Fibroblast of skin of right quadriceps (primary cell): ENCODE results near the gene PRLH.
A peak's percentile ranks its signal among the peaks of the same experiment; 100 is the strongest.

Source experiments
- DNase-seq: peaks from one replicate; pipeline ENCODE4 v3.0.0-alpha.2; 2013

The PRLH gene

GRCh38 chr2:237567276-237568029 is 1.1 kb downstream of the PRLH start:
- no peak for DNase-seq

GRCh38 chr2:237568121-237568660 is 1.8 kb downstream of the PRLH start:
- DNase-seq = no peak

GRCh38 chr2:237569041-237569440 is 2.7 kb downstream of the PRLH start:
- DNase-seq = no peak

GRCh38 chr2:237569896-237570295 is 3.5 kb downstream of the PRLH start:
- no peak for DNase-seq

GRCh38 chr2:237570776-237571335 is 4.5 kb downstream of the PRLH start:
- no peak for DNase-seq

GRCh38 chr2:237571551-237571950 is 5.2 kb downstream of the PRLH start:
- DNase-seq = no peak

- DNase-seq = peak; percentile 87
These were observed 5.8 kb downstream of the PRLH start for GRCh38 chr2:237572021-237572741.

GRCh38 chr2:237572742-237573101 is 6.3 kb downstream of the PRLH start:
- no peak for DNase-seq

- DNase-seq = no peak
These were observed 7.5 kb downstream of the PRLH start for GRCh38 chr2:237573721-237574415.

- DNase-seq = no peak
These were observed 8.1 kb downstream of the PRLH start for GRCh38 chr2:237574467-237574866.

- no peak for DNase-seq
These were observed 8.8 kb downstream of the PRLH start for GRCh38 chr2:237574894-237575868.

GRCh38 chr2:237575869-237576862 is 9.8 kb downstream of the PRLH start:
- DNase-seq = no peak

- DNase-seq = no peak
These were observed 10.6 kb downstream of the PRLH start for GRCh38 chr2:237576974-237577373.

GRCh38 chr2:237577458-237577857 is 11.1 kb downstream of the PRLH start:
- no peak for DNase-seq

GRCh38 chr2:237577956-237578870 is 11.8 kb downstream of the PRLH start:
- no peak for DNase-seq

GRCh38 chr2:237581326-237581725 is 15.0 kb downstream of the PRLH start:
- DNase-seq = no peak

GRCh38 chr2:237581751-237582746 is 15.7 kb downstream of the PRLH start:
- peak; percentile 68 for DNase-seq
